ENCODE measurements around the gene FMNL2.

Gene FMNL2

DNA sequence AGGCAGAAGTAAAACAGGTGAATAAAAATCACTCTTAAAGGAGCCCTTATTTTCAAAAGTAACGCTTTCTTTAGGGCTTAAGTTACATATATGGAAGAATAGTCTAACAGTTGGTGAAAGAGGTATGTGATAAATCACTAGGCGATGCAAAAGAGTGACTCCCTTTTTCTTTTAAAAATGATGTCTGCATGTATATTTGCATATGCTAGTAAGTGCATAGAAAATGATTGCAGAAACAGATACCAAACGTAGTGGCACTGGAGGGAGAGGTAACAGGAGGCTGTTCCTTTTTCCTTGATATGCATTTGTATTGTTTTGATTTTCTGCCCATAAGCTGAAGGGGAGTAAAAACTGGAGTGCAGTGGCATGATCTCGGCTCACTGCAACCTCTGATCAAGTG, 224.0 kb downstream of the FMNL2 start:
- TF ChIP-seq CTBP1 (IDR thresholded peaks at IDR 0.05; ENCODE audit: borderline replicate concordance) (no peak), SP1 (IDR thresholded peaks at IDR 0.05) (no peak)
- ChIA-PET POLR2A (no interaction called here), CTCF (no interaction called here)
- no peak for DNase-seq (ENCODE audit: extremely low spot score)

- DNase-seq (ENCODE audit: extremely low spot score) = no peak
- ChIA-PET POLR2A (no interaction called here), CTCF (no interaction called here)
- TF ChIP-seq FOXA1 (IDR thresholded peaks at IDR 0.05) (no peak), TARDBP (IDR thresholded peaks at IDR 0.05) (no peak), ARNT (IDR thresholded peaks at IDR 0.05) (no peak), FOXM1 (IDR thresholded peaks at IDR 0.05; ENCODE audit: borderline replicate concordance) (no peak), NFRKB (IDR thresholded peaks at IDR 0.05) (no peak), FOXK2 (IDR thresholded peaks at IDR 0.05) (no peak), CTBP1 (IDR thresholded peaks at IDR 0.05; ENCODE audit: borderline replicate concordance) (no peak)
Measured at GRCh38 chr2:152560166-152560565, 225.2 kb downstream of the FMNL2 start.

- no peak for DNase-seq (ENCODE audit: extremely low spot score)
- CTCF ChIA-PET = no interaction called here
- TF ChIP-seq L3MBTL2 (conservative IDR thresholded peaks at IDR 0.05) = no peak
- TF ChIP-seq LEF1 (IDR thresholded peaks at IDR 0.05; ENCODE audit: borderline replicate concordance) = no peak
- no peak for TF ChIP-seq BHLHE40 (IDR thresholded peaks at IDR 0.05; ENCODE audit: borderline replicate concordance)
- no peak for TF ChIP-seq PKNOX1 (IDR thresholded peaks at IDR 0.05)
- TF ChIP-seq HDGF (IDR thresholded peaks at IDR 0.05; ENCODE audit: borderline replicate concordance) = no peak
- TF ChIP-seq TARDBP (IDR thresholded peaks at IDR 0.05) = no peak
- TF ChIP-seq ARNT (IDR thresholded peaks at IDR 0.05) = no peak
- no peak for TF ChIP-seq SP1 (IDR thresholded peaks at IDR 0.05)
- TF ChIP-seq ZNF384 (IDR thresholded peaks at IDR 0.05) = no peak
- TF ChIP-seq SUZ12 (IDR thresholded peaks at IDR 0.05) = no peak
- TF ChIP-seq FOXK2 (IDR thresholded peaks at IDR 0.05) = no peak
- no peak for TF ChIP-seq NFRKB (IDR thresholded peaks at IDR 0.05)
- no peak for TF ChIP-seq CTBP1 (IDR thresholded peaks at IDR 0.05; ENCODE audit: borderline replicate concordance)
- no peak for TF ChIP-seq FOXM1 (IDR thresholded peaks at IDR 0.05; ENCODE audit: borderline replicate concordance)
- no peak for TF ChIP-seq FOXA1 (IDR thresholded peaks at IDR 0.05)
- no peak for TF ChIP-seq ELF4 (IDR thresholded peaks at IDR 0.05)
- POLR2A ChIA-PET = no interaction called here
Measured at GRCh38 chr2:152560873-152561595, 226.1 kb downstream of the FMNL2 start.

DNA sequence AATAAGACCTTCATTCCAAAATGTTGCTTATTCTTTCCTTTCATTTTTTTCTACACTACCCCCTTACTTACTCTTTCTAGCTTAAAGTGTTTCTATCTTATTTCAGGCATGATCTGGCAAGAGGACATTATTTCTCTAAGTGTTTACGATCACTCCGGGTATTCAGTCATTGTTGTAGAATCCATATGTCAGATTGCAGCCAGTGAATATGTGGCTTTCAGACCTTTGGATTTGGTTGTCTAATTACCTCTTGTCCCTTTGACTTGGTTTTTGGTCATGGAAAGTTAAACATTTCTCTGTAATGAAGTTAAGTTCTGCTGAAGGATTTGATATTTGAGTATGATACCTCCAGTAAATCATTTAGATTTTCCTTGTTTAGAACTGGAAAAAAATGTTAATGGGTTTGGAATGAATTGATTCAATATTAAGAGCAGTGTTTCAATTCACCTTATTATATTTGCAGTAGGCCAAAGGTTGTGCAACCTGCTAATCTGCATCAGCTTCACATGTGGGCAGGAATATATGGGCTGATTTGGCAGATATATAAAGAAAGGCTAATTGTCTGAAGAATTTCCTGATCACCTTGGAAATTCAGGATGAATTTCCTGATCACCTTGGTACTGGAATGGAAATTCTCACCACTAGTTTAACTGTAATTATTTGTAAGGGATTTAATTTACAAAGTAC, 227.4 kb downstream of the FMNL2 start:
- POLR2A ChIA-PET = no interaction called here
- CTCF ChIA-PET = no interaction called here
- no peak for DNase-seq (ENCODE audit: extremely low spot score)
- TF ChIP-seq BHLHE40 (IDR thresholded peaks at IDR 0.05; ENCODE audit: borderline replicate concordance) = no peak
- TF ChIP-seq ELF4 (IDR thresholded peaks at IDR 0.05) = no peak
- TF ChIP-seq ARNT (IDR thresholded peaks at IDR 0.05) = no peak
- no peak for TF ChIP-seq NFRKB (IDR thresholded peaks at IDR 0.05)
- TF ChIP-seq FOXK2 (IDR thresholded peaks at IDR 0.05) = no peak
- no peak for TF ChIP-seq TARDBP (IDR thresholded peaks at IDR 0.05)

- ChIA-PET CTCF (no interaction called here), POLR2A (no interaction called here)
- no peak for TF ChIP-seq BHLHE40 (IDR thresholded peaks at IDR 0.05; ENCODE audit: borderline replicate concordance)
- no peak for TF ChIP-seq HDGF (IDR thresholded peaks at IDR 0.05; ENCODE audit: borderline replicate concordance)
- no peak for TF ChIP-seq LEF1 (IDR thresholded peaks at IDR 0.05; ENCODE audit: borderline replicate concordance)
- TF ChIP-seq TARDBP (IDR thresholded peaks at IDR 0.05) = no peak
- no peak for TF ChIP-seq ELF4 (IDR thresholded peaks at IDR 0.05)
- TF ChIP-seq ZNF384 (IDR thresholded peaks at IDR 0.05) = no peak
- no peak for TF ChIP-seq FOXM1 (IDR thresholded peaks at IDR 0.05; ENCODE audit: borderline replicate concordance)
- DNase-seq (ENCODE audit: extremely low spot score) = no peak
Measured at GRCh38 chr2:152563764-152564163, 228.8 kb downstream of the FMNL2 start.

- no peak for TF ChIP-seq BHLHE40 (IDR thresholded peaks at IDR 0.05; ENCODE audit: borderline replicate concordance)
- TF ChIP-seq CTBP1 (IDR thresholded peaks at IDR 0.05; ENCODE audit: borderline replicate concordance) = no peak
- TF ChIP-seq L3MBTL2 (conservative IDR thresholded peaks at IDR 0.05) = no peak
- TF ChIP-seq TARDBP (IDR thresholded peaks at IDR 0.05) = no peak
- no peak for TF ChIP-seq ARNT (IDR thresholded peaks at IDR 0.05)
- no peak for TF ChIP-seq SUZ12 (IDR thresholded peaks at IDR 0.05)
- TF ChIP-seq FOXK2 (IDR thresholded peaks at IDR 0.05) = no peak
- TF ChIP-seq FOXM1 (IDR thresholded peaks at IDR 0.05; ENCODE audit: borderline replicate concordance) = no peak
- no peak for TF ChIP-seq HDGF (IDR thresholded peaks at IDR 0.05; ENCODE audit: borderline replicate concordance)
- no peak for TF ChIP-seq NFRKB (IDR thresholded peaks at IDR 0.05)
- TF ChIP-seq SP1 (IDR thresholded peaks at IDR 0.05) = no peak
- TF ChIP-seq PKNOX1 (IDR thresholded peaks at IDR 0.05) = no peak
- TF ChIP-seq LEF1 (IDR thresholded peaks at IDR 0.05; ENCODE audit: borderline replicate concordance) = no peak
- no peak for TF ChIP-seq ZNF384 (IDR thresholded peaks at IDR 0.05)
- no peak for DNase-seq (ENCODE audit: extremely low spot score)
- CTCF ChIA-PET = no interaction called here
- POLR2A ChIA-PET = no interaction called here
Measured at GRCh38 chr2:152564754-152565551, 230.0 kb downstream of the FMNL2 start.

All from HEK293T (cell line).